GM18873 (cell line): Measurements from ENCODE around the gene LOXL3.
"Not testable (repeated sequence)": the region's sequence is repeated elsewhere in the genome, so short reads cannot be mapped to it uniquely, and the experiment has no call there.

Experiments used
- ATAC-seq: cut with Tn5 transposase; IDR thresholded peaks from one replicate; pipeline ENCODE4 v1.9.1; 2021; ENCODE audit warnings: mild to moderate bottlenecking, moderate library complexity, moderate number of reproducible peaks; ENCODE audit not compliant: unreplicated experiment, low FRiP score

Gene LOXL3

GRCh38 chr2:74573747-74574562, 20.2 kb upstream of the LOXL3 start:
- ATAC-seq, result no peak

- no peak for ATAC-seq
These were observed 18.6 kb upstream of the LOXL3 start for GRCh38 chr2:74572178-74572925.

- peak; percentile 67 for ATAC-seq
These were observed 17.3 kb upstream of the LOXL3 start for GRCh38 chr2:74571058-74571457.

- ATAC-seq, result no peak
These were observed 15.9 kb upstream of the LOXL3 start for GRCh38 chr2:74569686-74570085.

GRCh38 chr2:74567881-74568280, 14.1 kb upstream of the LOXL3 start:
- ATAC-seq, result no peak

GRCh38 chr2:74566754-74567085, 13.0 kb upstream of the LOXL3 start:
- no peak for ATAC-seq

- no peak for ATAC-seq
These were observed 12.5 kb upstream of the LOXL3 start for GRCh38 chr2:74566076-74566753.

- no peak for ATAC-seq
These were observed 10.5 kb upstream of the LOXL3 start for GRCh38 chr2:74564222-74564621.

- ATAC-seq, result no peak
These were observed 8.5 kb upstream of the LOXL3 start for GRCh38 chr2:74562126-74562775.

GRCh38 chr2:74561022-74561421, 7.3 kb upstream of the LOXL3 start:
- ATAC-seq, result not testable (repeated sequence)

GRCh38 chr2:74560591-74560990, 6.8 kb upstream of the LOXL3 start:
- no peak for ATAC-seq

- ATAC-seq, result no peak
These were observed 6.2 kb upstream of the LOXL3 start for GRCh38 chr2:74559912-74560311.

GRCh38 chr2:74558284-74559230, 4.8 kb upstream of the LOXL3 start:
- no peak for ATAC-seq

GRCh38 chr2:74556831-74557370, 3.2 kb upstream of the LOXL3 start:
- no peak for ATAC-seq

- ATAC-seq, result no peak
These were observed 2.4 kb upstream of the LOXL3 start for GRCh38 chr2:74556159-74556558.

GRCh38 chr2:74555610-74556103, 1.9 kb upstream of the LOXL3 start:
- ATAC-seq, result no peak

- peak; percentile 39 for ATAC-seq
These were observed 1.2 kb upstream of the LOXL3 start for GRCh38 chr2:74554820-74555531.

- ATAC-seq, result no peak
These were observed 579 bp downstream of the LOXL3 start for GRCh38 chr2:74552914-74553811.
